Fibroblast of lung (primary cell): ENCODE results near the gene AGRN. TPM values are rescaled to one million over a fixed set of nuclear protein-coding genes. Genes with fewer than 3 reads are reported as not detected.

Source experiments
- DNase-seq, 2 donors: peaks; one replicate each; pipeline versions ENCODE4 v3.0.0 to v3.0.0-alpha.2; 2010; ENCODE audit warnings: low read depth in 2 of 2
- H2AFZ ChIP-seq: 2 replicates; pipeline ENCODE4 v1.5.1; 2012; ENCODE audit warnings: low read length, control low read depth, inconsistent platforms
- H3K27ac ChIP-seq: 2 replicates; pipeline ENCODE4 v1.5.1; 2011; ENCODE audit warnings: low read length, control low read depth; ENCODE audit not compliant: insufficient read depth
- H3K27me3 ChIP-seq: 2 replicates; pipeline ENCODE4 v1.5.1; 2011; ENCODE audit warnings: mild to moderate bottlenecking, low read length; ENCODE audit not compliant: control insufficient read depth, insufficient read depth
- H3K36me3 ChIP-seq: 2 replicates; pipeline ENCODE4 v1.5.1; 2011; ENCODE audit warnings: low read length; ENCODE audit not compliant: control insufficient read depth, insufficient read depth
- H3K4me1 ChIP-seq: 2 replicates; pipeline ENCODE4 v1.5.1; 2011; ENCODE audit warnings: low read length; ENCODE audit not compliant: control insufficient read depth, insufficient read depth; ENCODE audit errors: extremely low read depth
- H3K4me2 ChIP-seq: 2 replicates; pipeline ENCODE4 v1.5.1; 2011; ENCODE audit warnings: low read length, control low read depth; ENCODE audit not compliant: insufficient read depth; ENCODE audit errors: extremely low read depth
- H3K4me3 ChIP-seq, 4 experiments: fragments of 200-600 bp in 1 of 4; sonication (generic) in 1 of 4; replicated peaks in 1 of 4; 2 replicates each; pipeline ENCODE4 v1.5.1; 2011 to 2016; ENCODE audit warnings: low read length in 4 of 4, low read depth in 3 of 4, mild to moderate bottlenecking in 3 of 4, control low read depth in 2 of 4, inconsistent platforms in 1 of 4, mixed read lengths in 1 of 4; ENCODE audit not compliant: insufficient read depth in 1 of 4; ENCODE audit errors: control extremely low read depth in 1 of 4
- H3K79me2 ChIP-seq: 2 replicates; pipeline ENCODE4 v1.5.1; 2012; ENCODE audit warnings: mild to moderate bottlenecking, low read length, inconsistent platforms; ENCODE audit not compliant: control insufficient read depth, insufficient read depth
- H3K9ac ChIP-seq: 2 replicates; pipeline ENCODE4 v1.5.1; 2011; ENCODE audit warnings: mild to moderate bottlenecking, low read length, control low read depth; ENCODE audit not compliant: insufficient read depth
- H3K9me3 ChIP-seq: 2 replicates; pipeline ENCODE4 v1.5.1; 2012; ENCODE audit warnings: low read depth, low read length; ENCODE audit not compliant: control insufficient read depth, insufficient read depth
- H4K20me1 ChIP-seq: 2 replicates; pipeline ENCODE4 v1.5.1; 2011; ENCODE audit warnings: low read length; ENCODE audit not compliant: control insufficient read depth, insufficient read depth; ENCODE audit errors: extremely low read depth
- CTCF ChIP-seq, 2 donors: IDR thresholded peaks in 1 of 2; conservative IDR thresholded peaks in 1 of 2; 1 replicate in 1 of 2; 2 replicates in 1 of 2; pipeline ENCODE4 v1.5.1; 2011 to 2012; ENCODE audit warnings: low read length in 2 of 2, control low read depth in 1 of 2, inconsistent platforms in 1 of 2, low read depth in 1 of 2, mild to moderate bottlenecking in 1 of 2
- EZH2 ChIP-seq: IDR thresholded peaks from 2 replicates; pipeline ENCODE4 v1.5.1; 2012; ENCODE audit warnings: low read length, control low read depth, mild to moderate bottlenecking; ENCODE audit errors: missing control alignments
- polyA plus RNA-seq, 2 donors: library from polyadenylated mRNA; depleted of rRNA in 1 of 2; stranded (reverse) in 1 of 2; unstranded in 1 of 2; fragments of >200 nt; gene quantifications; 2 replicates each; pipeline ENCODE4 v1.2.1, GENCODE V29; 2011 to 2012; ENCODE audit warnings: missing spikeins in 1 of 2
- total RNA-seq: library from RNA; depleted of rRNA; stranded (reverse); fragments of >200 nt; gene quantifications from 2 replicates; pipeline ENCODE4 v1.2.1, GENCODE V29; 2014

AGRN gene
- total and polyA plus RNA-seq, 2 donors (not counting 1 experiment from before 2014, with no cell fraction given): 20.7 to 50.9 TPM

GRCh38 chr1:1083416-1084371, 63.8 kb downstream of the AGRN start:
- no peak for DNase-seq
- Histone ChIP-seq H3K36me3 (peaks cover 2% of the 10 kb centered on the region), H3K27me3 (no peaks in the 10 kb centered on the region), H3K4me2 (no peak overlapping the region), H3K9me3 (no peaks in the 10 kb centered on the region), H3K27ac (no peak overlapping the region), H4K20me1 (no peaks in the 10 kb centered on the region), H3K9ac (no peak overlapping the region), H3K79me2 (no peaks in the 10 kb centered on the region), H3K4me3 (no peak overlapping the region), H2AFZ (no peak overlapping the region), H3K4me1 (peaks cover 11% of the 10 kb centered on the region)
- no peak for TF ChIP-seq CTCF (conservative IDR thresholded peaks at IDR 0.05 in 1 of 2, IDR thresholded peaks at IDR 0.05 in 1 of 2; ENCODE audit: low read depth in 1 of 2, low read length in 2 of 2)
- TF ChIP-seq EZH2: no peak

GRCh38 chr1:1084372-1085170, 64.7 kb downstream of the AGRN start:
- Histone ChIP-seq H3K27ac (no peak overlapping the region), H3K9me3 (no peaks in the 10 kb centered on the region), H3K9ac (no peak overlapping the region), H2AFZ (no peak overlapping the region), H3K36me3 (peaks cover 2% of the 10 kb centered on the region), H3K4me1 (peaks cover 7% of the 10 kb centered on the region), H3K4me2 (no peak overlapping the region), H3K4me3 (no peak overlapping the region), H3K27me3 (no peaks in the 10 kb centered on the region), H3K79me2 (no peaks in the 10 kb centered on the region), H4K20me1 (no peaks in the 10 kb centered on the region)
- TF ChIP-seq EZH2: no peak
- no peak for TF ChIP-seq CTCF (conservative IDR thresholded peaks at IDR 0.05 in 1 of 2, IDR thresholded peaks at IDR 0.05 in 1 of 2; ENCODE audit: low read depth in 1 of 2, low read length in 2 of 2)
- no peak for DNase-seq
